Esophagus squamous epithelium (tissue), 4 donors: ENCODE data around the gene SCRN1.
A peak's percentile ranks its signal among the peaks of the same experiment; 100 is the strongest.

Experiments used
- POLR2A ChIP-seq, 4 donors: fragments of 450-650 bp; IDR thresholded peaks; one replicate each; pipeline ENCODE4 v1.6.1; 2017; ENCODE audit warnings: antibody characterized with exemption in 4 of 4, mild to moderate bottlenecking in 4 of 4, moderate library complexity in 3 of 4
- TF ChIP-seq, protein P1 (sequence below), 6 experiments: fragments of 450-650 bp in 4 of 6; fragments of 200-600 bp in 2 of 6; sonication (generic) in 2 of 6; IDR thresholded peaks; one replicate each; pipeline ENCODE4 v1.5.1; 2016 to 2019; ENCODE audit warnings: antibody characterized with exemption in 6 of 6, mild to moderate bottlenecking in 4 of 6, moderate library complexity in 4 of 6

DNA sequence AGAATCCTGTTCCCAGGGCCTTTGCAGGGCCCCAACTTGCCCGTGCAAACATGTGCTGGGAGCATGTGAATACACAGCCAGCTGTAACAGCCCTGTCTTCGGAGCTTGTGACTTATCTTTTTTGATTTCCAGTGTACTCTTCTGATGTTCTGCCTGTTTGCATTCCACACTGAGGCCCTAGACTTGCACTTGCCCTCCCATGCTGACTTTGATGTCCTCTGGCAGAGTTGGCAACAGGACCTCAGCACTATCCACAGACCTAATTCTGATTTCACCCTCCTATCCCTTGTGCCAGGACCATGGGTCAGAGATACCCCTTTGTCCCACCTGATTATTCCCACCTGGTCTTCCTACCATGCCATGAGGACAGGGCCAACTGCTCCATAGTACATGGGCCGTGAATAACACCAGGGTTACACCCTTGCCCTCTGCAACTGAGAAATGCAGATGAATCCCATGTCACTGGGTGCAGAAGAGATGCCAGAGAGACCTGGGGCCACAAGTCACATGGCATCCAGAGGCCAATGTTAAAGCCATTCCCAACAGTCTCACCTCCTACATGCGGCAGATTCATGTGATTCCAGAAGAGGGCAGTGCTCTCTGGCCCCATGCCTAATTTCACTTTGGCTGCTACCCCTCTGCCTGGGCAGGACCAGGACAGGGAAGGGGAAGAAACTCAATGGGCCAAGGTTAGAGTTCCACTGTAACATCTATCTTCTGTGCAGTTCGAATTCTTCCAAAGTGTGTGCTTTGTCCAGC is 43.0 kb downstream of the SCRN1 start:
- TF ChIP-seq, protein P1, sequence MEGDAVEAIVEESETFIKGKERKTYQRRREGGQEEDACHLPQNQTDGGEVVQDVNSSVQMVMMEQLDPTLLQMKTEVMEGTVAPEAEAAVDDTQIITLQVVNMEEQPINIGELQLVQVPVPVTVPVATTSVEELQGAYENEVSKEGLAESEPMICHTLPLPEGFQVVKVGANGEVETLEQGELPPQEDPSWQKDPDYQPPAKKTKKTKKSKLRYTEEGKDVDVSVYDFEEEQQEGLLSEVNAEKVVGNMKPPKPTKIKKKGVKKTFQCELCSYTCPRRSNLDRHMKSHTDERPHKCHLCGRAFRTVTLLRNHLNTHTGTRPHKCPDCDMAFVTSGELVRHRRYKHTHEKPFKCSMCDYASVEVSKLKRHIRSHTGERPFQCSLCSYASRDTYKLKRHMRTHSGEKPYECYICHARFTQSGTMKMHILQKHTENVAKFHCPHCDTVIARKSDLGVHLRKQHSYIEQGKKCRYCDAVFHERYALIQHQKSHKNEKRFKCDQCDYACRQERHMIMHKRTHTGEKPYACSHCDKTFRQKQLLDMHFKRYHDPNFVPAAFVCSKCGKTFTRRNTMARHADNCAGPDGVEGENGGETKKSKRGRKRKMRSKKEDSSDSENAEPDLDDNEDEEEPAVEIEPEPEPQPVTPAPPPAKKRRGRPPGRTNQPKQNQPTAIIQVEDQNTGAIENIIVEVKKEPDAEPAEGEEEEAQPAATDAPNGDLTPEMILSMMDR (IDR thresholded peaks at IDR 0.05): peak in 3 of 6 experiments; percentile 18 to 41 (median 19)
- no peak for TF ChIP-seq POLR2A (IDR thresholded peaks at IDR 0.05)
